Erythroblast (primary cell): ENCODE measurements around the gene POC1B.

Experiments used
- GATA1 ChIP-seq: IDR thresholded peaks from 2 replicates; pipeline ENCODE4 v1.6.1; 2011; ENCODE audit warnings: low read depth, mild to moderate bottlenecking, control low read depth, low read length, moderate library complexity
- POLR2A ChIP-seq: IDR thresholded peaks from 2 replicates; pipeline ENCODE4 v1.6.1; 2011; ENCODE audit warnings: mild to moderate bottlenecking, low read length

- peak; percentile 17 for TF ChIP-seq POLR2A
- no peak for TF ChIP-seq GATA1
These were observed 8.1 kb downstream of the POC1B start for GRCh38 chr12:89517720-89518119.
